HL-60 (cell line): ENCODE results near the gene FUT2.
A peak's percentile ranks its signal among the peaks of the same experiment; 100 is the strongest.

Experiments used
- DNase-seq, 2 experiments: peaks; one replicate each; pipeline ENCODE4 v3.0.0-alpha.2; 2010 to 2020; ENCODE audit warnings: low read depth in 1 of 2, low spot score in 1 of 2
- H3K27ac ChIP-seq: fragments of 250-450 bp; sonication (Bioruptor Pico); replicated peaks from 2 replicates; pipeline ENCODE4 v1.5.1; 2020; ENCODE audit warnings: mild to moderate bottlenecking, moderate library complexity
- H3K27me3 ChIP-seq: fragments of 250-450 bp; sonication (Bioruptor Pico); 2 replicates; pipeline ENCODE4 v1.5.1; 2021; ENCODE audit warnings: mild to moderate bottlenecking, moderate library complexity; ENCODE audit not compliant: insufficient read depth, poor library complexity, severe bottlenecking
- H3K4me3 ChIP-seq: replicated peaks from 2 replicates; pipeline ENCODE4 v1.5.1; 2011; ENCODE audit warnings: mild to moderate bottlenecking, control low read depth, low read length; ENCODE audit not compliant: insufficient read depth
- GABPA ChIP-seq: IDR thresholded peaks from 2 replicates; pipeline ENCODE4 v1.6.1; 2012; ENCODE audit warnings: low read depth
- POLR2AphosphoS5 ChIP-seq: IDR thresholded peaks from 2 replicates; pipeline ENCODE4 v1.6.1; 2012; ENCODE audit warnings: low read depth
- REST ChIP-seq: IDR thresholded peaks from 2 replicates; pipeline ENCODE4 v1.6.1; 2012; ENCODE audit warnings: low read depth; ENCODE audit not compliant: insufficient replicate concordance
- SPI1 ChIP-seq: IDR thresholded peaks from 2 replicates; pipeline ENCODE4 v1.6.1; 2012; ENCODE audit warnings: low read depth, mild to moderate bottlenecking, borderline replicate concordance
- TF ChIP-seq, protein P1 (sequence below): IDR thresholded peaks from one replicate; pipeline ENCODE4 v1.5.1; 2011; ENCODE audit warnings: low read length, control low read depth, inconsistent platforms; ENCODE audit not compliant: insufficient read depth

The FUT2 gene

DNA sequence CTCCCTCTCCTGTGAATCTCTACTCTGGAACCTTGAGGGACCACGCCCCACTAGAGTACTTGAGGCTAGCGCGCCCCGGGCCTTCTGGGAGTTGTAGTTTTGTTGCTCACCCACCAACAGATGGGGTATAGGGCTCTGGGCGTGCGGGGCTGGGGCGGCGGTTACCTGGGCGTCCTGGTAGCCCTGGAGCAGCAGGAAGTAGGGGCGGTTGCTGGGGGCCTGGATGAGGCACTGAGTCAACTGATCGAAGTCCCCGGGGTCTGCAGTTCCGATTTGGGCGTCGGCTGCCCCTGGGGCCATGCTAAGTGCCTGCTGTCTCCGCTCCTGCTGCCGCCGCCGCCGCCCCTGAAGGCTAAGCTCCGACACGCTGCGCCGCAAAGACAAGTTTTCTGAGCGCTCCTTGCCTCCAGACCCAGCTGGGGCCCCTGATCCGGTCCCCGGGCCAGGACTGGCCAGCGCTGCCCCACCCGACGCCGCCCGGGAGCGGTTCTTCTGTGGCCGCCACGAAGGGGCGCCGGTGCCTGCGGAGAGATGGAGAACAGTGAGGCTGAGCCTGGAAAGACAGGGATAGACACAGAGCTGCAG lies 39.4 kb downstream of the FUT2 start:
- DNase-seq = no peak
- Histone ChIP-seq H3K27me3 (peaks cover 5% of the 10 kb centered on the region), H3K27ac (no peak overlapping the region), H3K4me3 (no peak overlapping the region)
- TF ChIP-seq, protein P1, sequence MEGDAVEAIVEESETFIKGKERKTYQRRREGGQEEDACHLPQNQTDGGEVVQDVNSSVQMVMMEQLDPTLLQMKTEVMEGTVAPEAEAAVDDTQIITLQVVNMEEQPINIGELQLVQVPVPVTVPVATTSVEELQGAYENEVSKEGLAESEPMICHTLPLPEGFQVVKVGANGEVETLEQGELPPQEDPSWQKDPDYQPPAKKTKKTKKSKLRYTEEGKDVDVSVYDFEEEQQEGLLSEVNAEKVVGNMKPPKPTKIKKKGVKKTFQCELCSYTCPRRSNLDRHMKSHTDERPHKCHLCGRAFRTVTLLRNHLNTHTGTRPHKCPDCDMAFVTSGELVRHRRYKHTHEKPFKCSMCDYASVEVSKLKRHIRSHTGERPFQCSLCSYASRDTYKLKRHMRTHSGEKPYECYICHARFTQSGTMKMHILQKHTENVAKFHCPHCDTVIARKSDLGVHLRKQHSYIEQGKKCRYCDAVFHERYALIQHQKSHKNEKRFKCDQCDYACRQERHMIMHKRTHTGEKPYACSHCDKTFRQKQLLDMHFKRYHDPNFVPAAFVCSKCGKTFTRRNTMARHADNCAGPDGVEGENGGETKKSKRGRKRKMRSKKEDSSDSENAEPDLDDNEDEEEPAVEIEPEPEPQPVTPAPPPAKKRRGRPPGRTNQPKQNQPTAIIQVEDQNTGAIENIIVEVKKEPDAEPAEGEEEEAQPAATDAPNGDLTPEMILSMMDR = no peak

DNA sequence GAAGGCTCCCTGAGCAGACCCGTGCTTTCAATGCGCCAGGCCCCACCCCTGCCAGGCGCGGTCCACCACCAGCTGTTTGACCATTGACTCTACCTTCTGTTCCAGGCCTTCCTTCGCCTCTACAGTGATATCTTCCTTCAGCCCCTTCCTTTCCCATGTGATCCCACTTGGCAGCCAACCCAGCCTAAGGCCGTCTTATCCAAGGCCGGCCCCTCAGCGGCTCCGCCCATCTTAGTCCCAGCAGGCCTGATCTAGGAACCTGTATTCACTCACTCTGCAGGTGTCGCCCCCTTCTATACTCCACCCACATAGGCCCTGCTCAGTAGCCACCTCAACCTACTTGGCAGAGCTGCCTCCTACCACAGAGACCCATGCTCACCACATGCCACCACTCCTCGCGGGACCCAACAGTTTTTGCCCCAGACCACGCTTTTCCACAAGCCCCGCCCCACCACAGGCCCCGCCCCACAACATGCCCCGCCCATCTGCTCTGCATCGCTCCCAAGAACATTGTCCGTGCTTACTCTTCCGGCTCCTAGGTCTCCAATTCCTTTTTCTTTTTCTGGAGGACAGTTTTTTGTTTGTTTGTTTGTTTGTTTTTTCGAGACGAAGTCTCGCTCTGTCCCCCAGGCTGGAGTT lies 41.7 kb downstream of the FUT2 start:
- no peak for TF ChIP-seq GABPA
- TF ChIP-seq POLR2AphosphoS5 = no peak
- TF ChIP-seq REST = no peak
- no peak for TF ChIP-seq SPI1
- TF ChIP-seq, protein P1 = no peak
- Histone ChIP-seq H3K27ac (no peak overlapping the region), H3K4me3 (no peak overlapping the region), H3K27me3 (peaks cover 8% of the 10 kb centered on the region)
- no peak for DNase-seq

DNA sequence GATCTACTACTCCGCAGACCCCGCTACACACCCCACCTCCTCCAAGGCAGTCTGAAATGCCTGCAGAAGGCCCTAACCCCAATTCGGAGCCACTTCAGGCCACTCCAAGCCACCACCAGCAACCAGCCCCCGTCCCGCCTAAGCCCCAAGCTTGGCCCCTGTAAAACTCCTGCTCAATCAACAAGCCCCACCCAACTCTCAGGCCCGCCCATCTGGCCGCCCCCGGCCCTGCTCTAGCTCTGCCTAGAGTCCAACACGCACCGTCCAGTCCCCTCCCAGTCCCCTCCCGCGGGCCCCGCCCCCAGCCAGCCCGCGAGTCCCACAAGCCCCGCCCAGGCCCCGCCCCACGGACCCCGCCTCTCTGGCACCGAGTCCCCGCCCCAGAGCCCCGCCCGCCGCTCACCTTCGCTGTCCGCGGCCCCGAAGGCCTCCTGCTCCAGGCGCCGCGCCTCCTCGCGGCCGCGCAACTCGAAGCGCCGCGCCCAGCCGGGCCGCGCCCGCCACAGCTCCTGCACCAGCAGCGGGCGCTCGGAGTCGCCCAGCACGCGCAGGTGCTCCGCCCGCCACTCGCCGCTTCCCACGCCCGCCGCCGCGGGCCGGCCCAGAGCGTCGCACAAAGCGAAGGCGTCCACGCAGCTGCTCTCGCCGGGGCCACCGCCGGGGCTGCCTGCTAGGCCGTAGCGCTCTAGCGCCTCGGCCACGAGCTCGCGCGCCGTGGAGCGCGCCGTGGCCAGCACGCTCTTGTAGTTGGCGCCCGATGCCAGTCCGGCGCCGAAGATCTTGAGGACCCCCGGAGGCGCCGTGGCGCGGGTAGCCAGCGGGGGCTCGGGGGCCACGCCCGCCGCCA lies 43.0 kb downstream of the FUT2 start:
- Histone ChIP-seq H3K4me3 (0 out of 2 replicates have a peak overlapping the region, but pooled peaks have one; percentile 2), H3K27me3 (peaks cover 8% of the 10 kb centered on the region), H3K27ac (no peak overlapping the region)
- no peak for TF ChIP-seq REST
- no peak for TF ChIP-seq POLR2AphosphoS5
- TF ChIP-seq, protein P1 = no peak
- TF ChIP-seq GABPA = no peak
- no peak for TF ChIP-seq SPI1
- DNase-seq = peak; percentile 65 to 84
